Measurements from ENCODE around the gene ADTRP. TPM values are rescaled to one million over a fixed set of nuclear protein-coding genes. Genes with fewer than 3 reads are reported as not detected.

ADTRP gene
- total RNA-seq, 2 experiments from 2014 or later: 20.0 to 21.9 TPM

- Mint-ChIP-seq H3K4me1 (ENCODE audit: low read depth) (peaks cover 11% of the 10 kb centered on the region), H3K27me3 (no peaks in the 10 kb centered on the region), H3K9me3 (peaks cover 6% of the 10 kb centered on the region), H3K4me3 (no peak overlapping the region), H3K36me3 (ENCODE audit: low read depth) (no peaks in the 10 kb centered on the region), H3K27ac (no peak overlapping the region)
- intact Hi-C loops (cut with micrococcal nuclease): no loop called here
- ChIA-PET POLR2A (no interaction called here), CTCF (interaction anchor here (0.7 kb wide), 1 partner anchor 61 kb away, joined by 3 read pairs; no protein-coding TSS in a partner anchor)
- TF ChIP-seq, protein P1, sequence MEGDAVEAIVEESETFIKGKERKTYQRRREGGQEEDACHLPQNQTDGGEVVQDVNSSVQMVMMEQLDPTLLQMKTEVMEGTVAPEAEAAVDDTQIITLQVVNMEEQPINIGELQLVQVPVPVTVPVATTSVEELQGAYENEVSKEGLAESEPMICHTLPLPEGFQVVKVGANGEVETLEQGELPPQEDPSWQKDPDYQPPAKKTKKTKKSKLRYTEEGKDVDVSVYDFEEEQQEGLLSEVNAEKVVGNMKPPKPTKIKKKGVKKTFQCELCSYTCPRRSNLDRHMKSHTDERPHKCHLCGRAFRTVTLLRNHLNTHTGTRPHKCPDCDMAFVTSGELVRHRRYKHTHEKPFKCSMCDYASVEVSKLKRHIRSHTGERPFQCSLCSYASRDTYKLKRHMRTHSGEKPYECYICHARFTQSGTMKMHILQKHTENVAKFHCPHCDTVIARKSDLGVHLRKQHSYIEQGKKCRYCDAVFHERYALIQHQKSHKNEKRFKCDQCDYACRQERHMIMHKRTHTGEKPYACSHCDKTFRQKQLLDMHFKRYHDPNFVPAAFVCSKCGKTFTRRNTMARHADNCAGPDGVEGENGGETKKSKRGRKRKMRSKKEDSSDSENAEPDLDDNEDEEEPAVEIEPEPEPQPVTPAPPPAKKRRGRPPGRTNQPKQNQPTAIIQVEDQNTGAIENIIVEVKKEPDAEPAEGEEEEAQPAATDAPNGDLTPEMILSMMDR (IDR thresholded peaks at IDR 0.05): no peak
- ATAC-seq (no peak), DNase-seq (no peak)
These were observed 19.7 kb downstream of the ADTRP start for GRCh38 chr6:11758878-11759277.

- ChIA-PET POLR2A (no interaction called here), CTCF (no interaction called here)
- H3K9me3 Mint-ChIP-seq: peaks cover 6% of the 10 kb centered on the region
- H3K4me1 Mint-ChIP-seq (ENCODE audit: low read depth): peaks cover 10% of the 10 kb centered on the region
- DNase-seq (no peak), ATAC-seq (peak; percentile 55)
- no peaks in the 10 kb centered on the region for H3K27me3 Mint-ChIP-seq
- no peak overlapping the region for H3K4me3 Mint-ChIP-seq
- H3K36me3 Mint-ChIP-seq (ENCODE audit: low read depth): no peaks in the 10 kb centered on the region
- TF ChIP-seq, protein P1 (IDR thresholded peaks at IDR 0.05): no peak
- intact Hi-C loops (cut with micrococcal nuclease): no loop called here
- no peak overlapping the region for H3K27ac Mint-ChIP-seq
These were observed 21.9 kb downstream of the ADTRP start for GRCh38 chr6:11756726-11757125.

- ChIA-PET CTCF (no interaction called here), POLR2A (no interaction called here)
- Mint-ChIP-seq H3K36me3 (ENCODE audit: low read depth) (no peaks in the 10 kb centered on the region), H3K9me3 (peaks cover 6% of the 10 kb centered on the region), H3K4me1 (ENCODE audit: low read depth) (peaks cover 10% of the 10 kb centered on the region), H3K4me3 (no peak overlapping the region), H3K27ac (no peak overlapping the region), H3K27me3 (no peaks in the 10 kb centered on the region)
- TF ChIP-seq, protein P1 (IDR thresholded peaks at IDR 0.05): no peak
- intact Hi-C loops (cut with micrococcal nuclease): no loop called here
- DNase-seq: no peak
- no peak for ATAC-seq
These were observed 22.3 kb downstream of the ADTRP start for GRCh38 chr6:11756292-11756691.

GRCh38 chr6:11755725-11756124 lies 22.9 kb downstream of the ADTRP start:
- intact Hi-C loops (cut with micrococcal nuclease): no loop called here
- no peak overlapping the region for H3K27ac Mint-ChIP-seq
- no peaks in the 10 kb centered on the region for H3K27me3 Mint-ChIP-seq
- ATAC-seq (no peak), DNase-seq (no peak)
- H3K4me3 Mint-ChIP-seq: no peak overlapping the region
- CTCF ChIA-PET: no interaction called here
- TF ChIP-seq, protein P1 (IDR thresholded peaks at IDR 0.05): no peak
- H3K9me3 Mint-ChIP-seq: peaks cover 6% of the 10 kb centered on the region
- POLR2A ChIA-PET: no interaction called here
- H3K4me1 Mint-ChIP-seq (ENCODE audit: low read depth): peaks cover 10% of the 10 kb centered on the region
- H3K36me3 Mint-ChIP-seq (ENCODE audit: low read depth): no peaks in the 10 kb centered on the region

DNA sequence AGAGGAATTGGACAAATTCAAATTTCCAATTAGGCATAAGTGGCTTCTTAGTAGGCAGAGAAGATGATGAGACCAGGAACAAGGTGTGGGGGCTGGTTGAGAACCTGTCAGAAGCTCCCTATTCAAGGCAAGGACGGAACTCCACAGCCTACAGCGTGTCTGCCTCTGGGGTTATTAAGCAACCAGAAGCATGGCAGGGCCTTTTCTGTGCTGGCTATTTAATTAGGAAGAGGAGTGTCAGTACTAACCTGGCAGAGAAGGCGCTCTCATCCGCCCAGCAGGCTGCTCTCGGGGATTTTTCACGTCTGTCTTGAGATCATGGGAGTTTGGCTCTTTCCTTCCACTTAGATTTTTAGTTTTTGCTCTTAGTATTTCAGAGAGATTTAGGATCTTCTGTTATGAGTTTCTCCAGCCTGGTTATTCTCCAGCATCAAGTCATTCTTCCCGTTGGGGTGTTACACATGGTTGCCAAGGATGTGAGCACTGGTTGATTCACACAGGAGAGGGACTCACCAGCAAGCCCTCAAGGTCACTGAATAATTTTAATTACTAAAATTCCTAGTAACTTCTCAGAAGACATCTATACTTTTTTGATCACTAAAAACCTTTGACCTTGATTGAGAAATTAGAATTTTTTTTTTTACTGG lies 23.9 kb downstream of the ADTRP start:
- no peaks in the 10 kb centered on the region for H3K27me3 Mint-ChIP-seq
- ChIA-PET CTCF (interaction anchor here (1.1 kb wide), 1 partner anchor 9 kb away, joined by 3 read pairs; no protein-coding TSS in a partner anchor), POLR2A (no interaction called here)
- H3K36me3 Mint-ChIP-seq (ENCODE audit: low read depth): no peaks in the 10 kb centered on the region
- TF ChIP-seq, protein P1 (IDR thresholded peaks at IDR 0.05): no peak
- DNase-seq (no peak), ATAC-seq (no peak)
- peaks cover 10% of the 10 kb centered on the region for H3K4me1 Mint-ChIP-seq (ENCODE audit: low read depth)
- intact Hi-C loops (cut with micrococcal nuclease): no loop called here
- H3K4me3 Mint-ChIP-seq: no peak overlapping the region
- H3K27ac Mint-ChIP-seq: no peak overlapping the region
- peaks cover 6% of the 10 kb centered on the region for H3K9me3 Mint-ChIP-seq

All from activated CD8-positive, alpha-beta T cell treated with anti-CD3 and anti-CD28 coated beads for 36 hours (primary cell).